ENCODE data around the gene TNFAIP8.

Gene TNFAIP8

DNA sequence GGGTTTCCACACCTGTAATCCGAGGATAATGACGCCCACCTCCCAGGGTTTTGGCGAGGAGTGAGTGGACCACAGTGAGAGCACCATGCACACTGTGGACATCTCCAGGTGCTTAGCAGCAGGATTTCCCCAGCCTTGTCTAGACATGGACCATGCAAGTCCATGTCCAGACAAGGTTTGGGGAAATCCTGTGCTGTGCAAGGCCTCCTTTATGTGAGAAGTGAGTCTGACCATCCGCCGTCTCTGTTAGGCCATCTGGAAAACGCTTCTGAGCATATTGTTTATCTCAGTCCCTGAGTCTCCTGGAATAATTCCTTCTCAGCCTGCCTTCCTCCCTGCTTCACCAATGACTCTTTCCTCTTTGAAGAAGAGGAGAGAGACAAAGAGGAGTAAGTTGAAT lies 26.2 kb upstream of the TNFAIP8 start:
- DNase-seq (ENCODE audit: low spot score): no peak

DNA sequence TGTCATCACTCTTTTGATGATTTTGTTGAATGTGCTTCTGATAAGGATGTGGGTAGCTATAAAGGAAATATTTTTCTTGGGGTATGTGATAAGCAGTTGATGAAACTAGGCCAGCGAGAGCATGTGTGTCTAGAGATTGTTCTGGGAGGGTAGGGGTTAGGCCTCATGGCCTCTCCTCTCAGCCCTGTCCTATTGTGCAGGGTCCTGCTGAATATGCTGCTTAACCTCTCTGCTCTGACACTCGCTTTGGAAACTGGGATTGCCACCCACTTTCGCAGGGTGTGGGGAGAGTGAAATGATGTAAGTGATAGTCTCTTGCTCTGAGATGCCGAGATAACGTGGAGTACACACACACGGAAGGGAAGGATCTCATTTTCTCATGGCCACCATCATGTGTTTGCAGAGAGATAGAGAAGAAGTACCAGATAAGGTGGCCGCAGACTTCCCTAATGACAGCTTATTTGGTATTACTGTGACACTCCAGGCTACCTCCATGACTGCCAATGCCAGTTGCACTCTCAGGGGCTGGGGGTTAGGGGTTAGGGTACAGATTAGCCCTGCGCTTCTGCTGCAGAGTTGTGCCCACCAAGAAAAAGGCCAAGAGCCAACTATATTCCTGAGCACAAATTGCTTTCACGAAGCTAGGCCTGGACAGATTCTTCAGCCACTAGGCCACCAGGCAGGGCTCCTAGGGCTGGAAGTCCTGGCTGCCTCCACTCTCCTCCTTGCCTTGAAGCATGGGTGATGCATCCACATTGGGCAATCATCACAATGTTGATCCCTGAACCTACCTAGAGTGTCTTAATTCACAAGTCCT lies 25.2 kb upstream of the TNFAIP8 start:
- no peak for DNase-seq (ENCODE audit: low spot score)

GRCh38 chr5:119331566-119332095 lies 24.2 kb upstream of the TNFAIP8 start:
- no peak for DNase-seq (ENCODE audit: low spot score)

DNA sequence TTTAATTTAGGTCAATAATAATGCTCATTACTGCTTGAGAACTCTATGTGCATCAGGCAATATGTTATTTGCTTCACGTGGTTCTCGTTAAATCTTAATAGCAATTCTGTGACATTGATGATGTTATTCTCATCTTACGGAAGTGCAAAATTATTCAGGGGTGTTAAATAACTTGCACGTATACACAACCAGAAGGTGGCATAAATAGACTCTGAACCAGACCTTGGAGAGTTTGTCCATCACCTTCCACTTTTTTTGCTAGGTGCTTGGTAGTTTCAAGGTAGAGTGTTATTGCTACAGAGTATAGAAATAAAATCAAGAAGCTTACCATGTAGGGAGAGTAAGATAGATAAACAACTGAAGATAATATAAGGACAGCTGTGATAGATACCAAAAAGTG lies 23.6 kb upstream of the TNFAIP8 start:
- DNase-seq (ENCODE audit: low spot score): no peak

DNA sequence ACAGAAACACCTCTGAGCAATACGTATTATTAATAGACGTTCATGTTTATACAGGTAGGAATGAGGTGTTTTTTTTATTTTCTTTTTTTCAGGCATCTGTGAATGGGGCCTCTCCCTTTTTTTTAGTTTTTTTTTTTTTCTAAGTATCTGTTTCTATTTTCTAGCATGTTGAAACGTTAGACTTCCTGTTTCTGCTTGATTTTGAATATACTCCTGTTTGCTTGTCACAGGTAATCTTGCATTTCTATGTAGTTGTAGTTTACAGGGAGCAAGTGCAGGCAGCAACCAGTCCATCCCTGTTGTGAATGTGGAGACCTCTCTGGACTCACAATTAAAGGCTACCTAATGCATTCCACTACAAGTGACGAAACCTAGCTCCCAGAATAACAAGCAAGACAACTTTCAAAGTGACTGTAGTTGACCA lies 22.8 kb upstream of the TNFAIP8 start:
- no peak for DNase-seq (ENCODE audit: low spot score)

GRCh38 chr5:119333421-119333851 lies 22.4 kb upstream of the TNFAIP8 start:
- no peak for DNase-seq (ENCODE audit: low spot score)

- no peak for DNase-seq (ENCODE audit: low spot score)
Observed at GRCh38 chr5:119335261-119335677, 20.6 kb upstream of the TNFAIP8 start.

GRCh38 chr5:119336262-119336661 lies 19.6 kb upstream of the TNFAIP8 start:
- DNase-seq (ENCODE audit: low spot score): no peak

DNA sequence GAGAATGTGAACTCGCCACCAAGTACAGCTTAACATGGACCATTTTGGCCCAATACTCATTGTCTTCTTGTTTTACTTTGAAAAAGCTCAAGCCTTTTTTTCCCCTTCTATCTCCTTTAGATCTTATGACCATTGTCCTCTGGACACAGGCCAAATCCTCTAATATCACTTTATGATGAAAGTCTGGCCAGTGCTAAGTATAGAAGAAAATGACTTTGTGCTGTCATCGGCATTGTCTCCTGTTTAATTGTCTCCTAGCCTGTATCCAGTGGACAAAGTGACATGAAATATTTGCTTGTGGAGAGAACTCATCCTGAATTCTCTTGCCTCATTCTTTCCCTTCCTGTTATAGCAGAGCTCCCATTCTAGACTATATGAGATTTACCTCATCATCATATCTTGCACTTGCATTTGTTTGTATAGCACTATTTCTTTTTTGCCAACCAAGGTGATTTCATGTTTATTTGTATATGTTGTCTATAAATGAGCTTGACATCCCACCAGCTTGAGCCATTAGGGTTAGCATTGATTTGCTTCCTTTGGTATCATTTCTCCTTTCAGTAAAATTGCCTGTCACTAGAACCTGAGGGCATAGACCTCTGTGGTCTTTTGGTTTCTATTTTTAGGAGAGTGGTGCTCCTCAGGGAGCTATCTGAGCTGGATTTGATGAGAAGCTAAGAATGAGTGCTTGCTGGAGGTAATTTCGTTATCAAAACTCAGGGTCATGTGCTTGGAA lies 18.8 kb upstream of the TNFAIP8 start:
- DNase-seq (ENCODE audit: low spot score): no peak

GRCh38 chr5:119338326-119338946 lies 17.4 kb upstream of the TNFAIP8 start:
- no peak for DNase-seq (ENCODE audit: low spot score)

- DNase-seq (ENCODE audit: low spot score): no peak
Observed at GRCh38 chr5:119339344-119339743, 16.5 kb upstream of the TNFAIP8 start.

DNA sequence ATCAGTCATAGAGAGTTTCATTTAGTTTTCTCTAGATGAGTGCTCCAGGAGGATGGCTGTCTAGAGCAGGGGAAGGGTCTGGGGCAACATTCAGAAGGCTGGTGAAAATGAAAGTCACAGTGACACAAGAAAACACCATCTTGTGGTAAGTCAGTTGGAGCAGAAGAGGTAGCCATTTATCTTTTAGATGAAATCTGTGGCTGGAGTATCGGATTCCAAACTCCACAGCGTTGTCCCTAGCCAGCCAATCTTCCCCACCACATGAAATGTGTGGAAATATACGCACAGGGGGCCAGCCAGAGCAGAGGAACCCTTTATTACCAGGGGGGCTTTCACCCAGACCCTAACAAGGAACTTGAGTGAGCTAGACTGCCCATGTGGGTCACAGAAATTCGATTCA lies 15.9 kb upstream of the TNFAIP8 start:
- DNase-seq (ENCODE audit: low spot score): no peak

- DNase-seq (ENCODE audit: low spot score): no peak
Observed at GRCh38 chr5:119340597-119341218, 15.1 kb upstream of the TNFAIP8 start.

- DNase-seq (ENCODE audit: low spot score): no peak
Observed at GRCh38 chr5:119341452-119342349, 14.1 kb upstream of the TNFAIP8 start.

DNA sequence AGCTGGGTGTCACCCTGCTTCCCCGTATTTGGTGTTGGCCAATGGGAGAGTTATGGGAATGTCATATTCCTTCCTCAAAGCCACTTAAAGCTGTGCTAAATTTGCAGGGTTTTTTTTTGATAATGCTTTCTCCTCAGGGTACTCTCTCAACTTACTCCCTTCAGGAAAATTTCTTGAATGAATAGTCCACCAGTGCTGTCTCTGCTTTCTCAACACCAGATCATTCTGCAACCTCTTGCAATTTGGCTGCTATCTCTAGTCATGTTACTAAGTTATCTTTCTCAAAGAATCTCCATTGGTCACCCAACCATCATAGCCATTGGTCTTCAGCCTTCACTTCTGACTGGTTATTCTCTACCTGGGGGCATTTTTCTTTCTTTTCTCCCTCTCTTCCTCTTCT lies 13.4 kb upstream of the TNFAIP8 start:
- no peak for DNase-seq (ENCODE audit: low spot score)

- DNase-seq (ENCODE audit: low spot score): no peak
Observed at GRCh38 chr5:119343052-119343451, 12.8 kb upstream of the TNFAIP8 start.

GRCh38 chr5:119343766-119344165 lies 12.1 kb upstream of the TNFAIP8 start:
- DNase-seq (ENCODE audit: low spot score): no peak

GRCh38 chr5:119344231-119344630 lies 11.6 kb upstream of the TNFAIP8 start:
- DNase-seq (ENCODE audit: low spot score): no peak

- DNase-seq (ENCODE audit: low spot score): no peak
Observed at GRCh38 chr5:119345861-119346260, 10.0 kb upstream of the TNFAIP8 start.

DNA sequence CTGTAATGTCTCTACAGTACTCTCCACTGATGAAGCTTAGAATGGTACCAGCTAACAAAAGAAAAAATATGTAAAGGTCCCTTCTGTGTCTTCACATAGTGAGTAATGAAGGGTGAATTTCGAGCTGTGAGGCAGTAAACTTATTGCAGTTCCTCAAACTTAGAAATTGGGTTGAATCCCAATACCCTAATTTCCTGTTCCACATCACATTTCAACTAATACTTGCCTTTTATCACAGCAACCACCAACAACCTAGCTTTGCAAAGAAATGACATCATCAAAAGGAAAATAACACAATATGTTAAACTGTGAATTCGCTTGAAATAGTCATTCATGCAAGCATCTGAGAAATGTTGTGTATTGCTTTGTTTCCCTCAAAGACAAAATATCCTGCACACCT lies 9.4 kb upstream of the TNFAIP8 start:
- DNase-seq (ENCODE audit: low spot score): no peak

DNA sequence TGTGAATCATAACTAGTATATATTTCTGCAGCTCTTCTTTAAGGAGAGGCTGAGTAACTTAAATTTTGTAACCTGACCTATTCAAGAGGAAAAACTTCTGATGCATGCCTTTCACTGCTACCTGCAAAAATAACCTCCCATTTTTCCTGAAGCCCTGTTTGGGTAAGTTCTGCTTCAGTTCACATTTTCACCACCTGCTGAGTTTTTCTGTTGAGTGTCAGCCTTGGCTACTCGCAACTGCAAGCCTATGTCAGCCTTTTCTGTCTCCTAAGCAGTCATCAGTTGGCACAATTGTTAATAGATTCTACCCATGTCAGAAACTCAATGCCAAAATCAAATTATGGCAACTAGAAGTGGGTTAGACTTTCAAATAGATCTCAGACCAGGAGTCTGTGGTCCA lies 8.2 kb upstream of the TNFAIP8 start:
- no peak for DNase-seq (ENCODE audit: low spot score)

Data from AG20443 (cell line).